Panc1 (cell line): ENCODE data around the gene FRMPD2. TPM values are rescaled to one million over a fixed set of nuclear protein-coding genes. Genes with fewer than 3 reads are reported as not detected.

Source experiments
- ATAC-seq: fragments of 200-7000 bp; cut with Tn5 transposase; 2 replicates; pipeline ENCODE4 v1.9.1; 2020; ENCODE audit warnings: mild to moderate bottlenecking, moderate library complexity
- BruUV-seq: library from RNA; stranded (reverse); fragments of 400-500 nt; replicated peaks from 2 replicates; lab custom pipeline; 2021; lab: Mats Ljungman, UMichigan
- CTCF ChIA-PET: fragments of 300-600 bp; sonication (Branson Sonifier 250); formaldehyde crosslinking; loops from one replicate; lab custom pipeline; 2022; ENCODE audit warnings: antibody characterized with exemption; lab: Charles Lee
- POLR2A ChIA-PET: fragments of 300-600 bp; sonication (Branson Sonifier 250); formaldehyde crosslinking; loops from one replicate; lab custom pipeline; 2022; ENCODE audit warnings: antibody characterized with exemption; lab: Charles Lee
- DNase-seq: peaks from one replicate; pipeline ENCODE4 v3.0.0-alpha.2; 2010; ENCODE audit warnings: low read depth, low spot score
- H3K27ac ChIP-seq: 2 replicates; pipeline ENCODE4 v1.5.1; 2011; ENCODE audit warnings: mild to moderate bottlenecking, low read length, inconsistent platforms
- H3K27me3 ChIP-seq: fragments of 200-500 bp; sonication (Bioruptor generic); 2 replicates; pipeline ENCODE4 v1.6.0; 2014; ENCODE audit warnings: low read length, inconsistent platforms; ENCODE audit not compliant: control insufficient read depth, insufficient read depth
- H3K36me3 ChIP-seq: fragments of 200-500 bp; sonication (Bioruptor generic); 2 replicates; pipeline ENCODE4 v1.5.1; 2014; ENCODE audit warnings: inconsistent platforms, mild to moderate bottlenecking, low read length, moderate library complexity; ENCODE audit not compliant: control insufficient read depth, insufficient read depth
- H3K4me1 ChIP-seq: 2 replicates; pipeline ENCODE4 v1.5.1; 2011; ENCODE audit warnings: inconsistent platforms, mild to moderate bottlenecking, low read length, moderate library complexity; ENCODE audit not compliant: control insufficient read depth, insufficient read depth
- H3K4me3 ChIP-seq, 2 experiments: 2 replicates each; pipeline ENCODE4 v1.5.1; 2011 to 2012; ENCODE audit warnings: low read depth in 2 of 2, low read length in 2 of 2, mild to moderate bottlenecking in 2 of 2, inconsistent platforms in 1 of 2, moderate library complexity in 1 of 2
- H3K9me3 ChIP-seq: fragments of 200-500 bp; sonication (Bioruptor generic); 2 replicates; pipeline ENCODE4 v1.5.1; 2014; ENCODE audit warnings: low read depth, mild to moderate bottlenecking, inconsistent platforms, low read length, moderate library complexity; ENCODE audit not compliant: control insufficient read depth, insufficient read depth
- CTCF ChIP-seq: fragments of 450-650 bp; IDR thresholded peaks from 2 replicates; pipeline ENCODE4 v1.5.1; 2017; ENCODE audit warnings: mild to moderate bottlenecking
- POLR2AphosphoS5 ChIP-seq: IDR thresholded peaks from 2 replicates; pipeline ENCODE4 v1.6.1; 2012; ENCODE audit warnings: mild to moderate bottlenecking, low read depth, low read length, moderate library complexity
- REST ChIP-seq, 2 experiments: IDR thresholded peaks; 2 replicates each; pipeline ENCODE4 v1.6.1; 2011 to 2012; ENCODE audit warnings: low read depth in 2 of 2, control low read depth in 1 of 2, low read length in 1 of 2, mild to moderate bottlenecking in 1 of 2, moderate library complexity in 1 of 2; ENCODE audit not compliant: insufficient read depth in 1 of 2
- SIN3A ChIP-seq: IDR thresholded peaks from 2 replicates; pipeline ENCODE4 v1.6.1; 2012; ENCODE audit warnings: low read depth, mild to moderate bottlenecking, low read length, moderate library complexity, borderline replicate concordance; ENCODE audit not compliant: insufficient read depth
- TCF7L2 ChIP-seq: IDR thresholded peaks from 2 replicates; pipeline ENCODE4 v1.6.1; 2011; ENCODE audit warnings: mild to moderate bottlenecking, low read depth, low read length, inconsistent platforms
- in situ Hi-C: cut with HindIII; loops from 2 replicates; pipeline ENCODE4 v1.10.0; 2016; ENCODE audit warnings: low sequenced_read_pairs, low pct_unique_long_range_greater_than_20kb
- intact Hi-C: fragments of 100-400 bp; cut with micrococcal nuclease; formaldehyde crosslinking; loops from one replicate; pipeline ENCODE4 v1.10.0; 2022; ENCODE audit not compliant: unreplicated experiment
- total RNA-seq: library from RNA; stranded (reverse); gene quantifications from one replicate; pipeline ENCODE4 v1.2.1, GENCODE V29; 2021; ENCODE audit not compliant: unreplicated experiment

The FRMPD2 gene
- total RNA-seq, 1 experiment from 2014 or later: not detected

GRCh38 chr10:48210966-48211365 is 63.5 kb downstream of the FRMPD2 start:
- Histone ChIP-seq H3K9me3 (no peaks in the 10 kb centered on the region), H3K36me3 (no peaks in the 10 kb centered on the region), H3K4me3 (no peak overlapping the region), H3K4me1 (no peaks in the 10 kb centered on the region), H3K27me3 (peaks cover 5% of the 10 kb centered on the region), H3K27ac (no peak overlapping the region)
- ChIA-PET POLR2A (no interaction called here), CTCF (no interaction called here)
- in situ Hi-C loops: no loop called here
- intact Hi-C loops: loop anchor here (10.0 kb wide), 1 partner anchor 74 kb away; no protein-coding TSS in a partner anchor
- BruUV-seq: no TSS peak
- DNase-seq (no peak), ATAC-seq (no peak)
- TF ChIP-seq TCF7L2 (no peak), REST (IDR thresholded peaks at IDR 0.05; ENCODE audit: insufficient read depth in 1 of 2, low read depth in 2 of 2, low read length in 1 of 2) (no peak)

- TF ChIP-seq SIN3A: no peak
- TF ChIP-seq CTCF: no peak
- no peak for TF ChIP-seq REST (IDR thresholded peaks at IDR 0.05; ENCODE audit: insufficient read depth in 1 of 2, low read depth in 2 of 2, low read length in 1 of 2)
- TF ChIP-seq POLR2AphosphoS5: no peak
- TF ChIP-seq TCF7L2: no peak
- DNase-seq (no peak), ATAC-seq (no peak)
- CTCF ChIA-PET: no interaction called here
- Histone ChIP-seq H3K36me3 (no peaks in the 10 kb centered on the region), H3K4me3 (no peak overlapping the region), H3K27me3 (peaks cover 5% of the 10 kb centered on the region), H3K4me1 (no peaks in the 10 kb centered on the region), H3K27ac (no peak overlapping the region), H3K9me3 (no peaks in the 10 kb centered on the region)
- no TSS peak for BruUV-seq
- intact Hi-C loops: loop anchor here (10.0 kb wide), 1 partner anchor 74 kb away; no protein-coding TSS in a partner anchor
- POLR2A ChIA-PET: no interaction called here
- in situ Hi-C loops: no loop called here
Measured at GRCh38 chr10:48210391-48210790, 64.1 kb downstream of the FRMPD2 start.
